Measurements from ENCODE around the gene SOAT1.

- no peak for TF ChIP-seq POLR2A (IDR thresholded peaks at IDR 0.05)
- no peak for TF ChIP-seq CTCF (IDR thresholded peaks at IDR 0.05)
These were observed 31.4 kb upstream of the SOAT1 start for GRCh38 chr1:179262183-179262582.
